Measurements from ENCODE around the gene RSPO1. TPM values are rescaled to one million over a fixed set of nuclear protein-coding genes. Genes with fewer than 3 reads are reported as not detected.

Gene RSPO1
- total RNA-seq = not detected in 2 replicates

GRCh38 chr1:37634244-37634991, at the start of gene RSPO1:
TSS of gene RSPO1 (minus strand) at chr1:37634892. CDS start at chr1:37629661, 5,231 bp downstream.

GRCh38 chr1:37595440-37596181, 39.1 kb downstream of the RSPO1 start, which contains the start of gene GNL2:
TSS of gene GNL2 (minus strand) at chr1:37595937. CDS start at chr1:37595822, 115 bp downstream.

Other genes starting within 250 kb of the RSPO1 start
- gene ZC3H12A, start 160.3 kb downstream of the RSPO1 start, total RNA-seq = 25.3 and 57.6 TPM in 2 replicates
- gene MEAF6, start 120.1 kb downstream of the RSPO1 start, total RNA-seq = 43.7 and 49.7 TPM in 2 replicates
- gene SNIP1, start 80.6 kb downstream of the RSPO1 start, total RNA-seq = 14.7 and 17.4 TPM in 2 replicates
- gene DNALI1, start 78.0 kb downstream of the RSPO1 start, total RNA-seq = under 0.01 and 0.43 TPM in 2 replicates
- gene GNL2, start 39.0 kb downstream of the RSPO1 start, total RNA-seq = 96.2 and 116 TPM in 2 replicates
- gene CDCA8, start 57.6 kb upstream of the RSPO1 start, total RNA-seq = 0.43 and 0.68 TPM in 2 replicates
- 0.14 TPM in 1 of 2 replicates, not detected in the other for gene EPHA10, start 130.2 kb upstream of the RSPO1 start, total RNA-seq
- gene MANEAL, start 159.0 kb upstream of the RSPO1 start, total RNA-seq = 0.68 and 1.6 TPM in 2 replicates
- gene C1orf122, start 172.9 kb upstream of the RSPO1 start, total RNA-seq = 18.6 and 21.2 TPM in 2 replicates
- 41.5 and 60.8 TPM in 2 replicates for gene YRDC, start 173.3 kb upstream of the RSPO1 start, total RNA-seq
- gene MTF1, start 224.7 kb upstream of the RSPO1 start, total RNA-seq = 7.2 and 13.0 TPM in 2 replicates

Data from nasal cavity respiratory epithelium epithelial cell of viscerocranial mucosa (primary cell).